Loucy (cell line): Measurements from ENCODE around the gene ZNF319.

Source experiments
- CTCF ChIP-seq: fragments of 200-600 bp; sonication (generic); conservative IDR thresholded peaks from 2 replicates; pipeline ENCODE4 v1.5.1; 2014; ENCODE audit warnings: mild to moderate bottlenecking, antibody characterized with exemption, low read length
- EZH2phosphoT487 ChIP-seq: fragments of 200-600 bp; IDR thresholded peaks from 2 replicates; pipeline ENCODE4 v1.6.1; 2018; ENCODE audit warnings: antibody characterized with exemption, mild to moderate bottlenecking, moderate library complexity, borderline replicate concordance

- TF ChIP-seq CTCF (no peak), EZH2phosphoT487 (no peak)
Observed at GRCh38 chr16:58036943-58037342, 36.5 kb upstream of the ZNF319 start.
